ENCODE data around the gene MAP2K4. TPM values are rescaled to one million over a fixed set of nuclear protein-coding genes. Genes with fewer than 3 reads are reported as not detected.

The MAP2K4 gene
- total RNA-seq, 1 donor from 2014 or later: 30.2 TPM

DNA sequence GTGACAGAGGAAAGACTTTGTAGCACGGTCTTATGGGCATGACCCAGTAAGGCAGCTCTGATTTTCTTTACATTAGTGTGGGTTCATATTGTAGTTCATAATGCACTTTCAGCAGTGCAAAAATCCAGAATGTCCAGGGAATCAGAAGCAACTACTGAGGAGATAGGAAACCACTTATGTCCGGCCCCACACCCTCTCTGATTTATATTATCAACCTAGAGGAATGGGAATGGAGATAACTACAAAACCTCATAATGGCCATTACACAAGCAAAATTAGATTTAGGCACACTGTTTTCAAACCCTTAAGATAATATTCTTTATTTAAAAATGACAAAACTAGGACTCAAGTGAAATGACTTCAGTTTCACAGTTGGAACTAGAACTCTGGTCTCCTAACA, 7.9 kb downstream of the MAP2K4 start:
- intact Hi-C loops (cut with micrococcal nuclease): loop anchor here (10.0 kb wide), 1 partner anchor 86 kb away; no protein-coding TSS in a partner anchor
- ATAC-seq: no peak

DNA sequence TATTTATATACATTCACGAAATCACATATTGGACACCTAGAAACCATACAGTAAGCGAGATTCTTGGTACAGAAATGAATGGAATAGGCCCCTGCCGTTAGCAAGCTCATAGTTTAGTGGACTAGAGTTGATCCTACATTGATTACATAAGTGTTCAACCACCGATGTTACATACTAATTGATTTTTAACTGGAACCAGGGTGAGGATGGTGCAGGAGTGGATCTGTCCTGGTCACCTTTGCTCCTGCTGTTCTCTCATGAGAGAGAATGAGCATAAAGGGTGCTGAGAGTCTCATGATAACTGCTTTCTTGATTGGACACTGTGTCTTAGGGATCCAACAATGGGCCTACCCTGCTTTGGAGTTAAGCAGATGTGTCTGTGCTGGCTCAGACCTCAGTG, 13.9 kb downstream of the MAP2K4 start:
- no peak for ATAC-seq
- intact Hi-C loops (cut with micrococcal nuclease): no loop called here
- no peak for DNase-seq

More for the DNA sequence above, 7.9 kb downstream of the MAP2K4 start:
- DNase-seq: no peak

DNA sequence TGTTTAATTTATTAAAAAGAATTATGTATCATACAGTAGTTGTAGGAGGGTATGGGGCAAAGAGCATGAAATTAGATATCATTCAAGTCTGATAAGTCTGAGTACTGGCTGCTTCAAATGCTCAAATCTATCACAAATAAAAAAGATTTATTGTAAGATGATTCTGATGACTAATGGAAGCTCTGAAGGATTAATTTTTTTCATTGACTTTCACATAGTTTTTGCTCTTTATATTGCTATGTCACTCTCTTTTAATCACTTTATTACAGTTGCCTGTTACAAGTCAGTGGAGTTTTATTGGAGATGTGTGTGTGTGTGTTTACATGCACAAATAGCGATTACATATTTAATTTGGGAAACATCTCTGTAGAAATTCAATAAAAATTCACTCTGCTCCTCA, 15.0 kb downstream of the MAP2K4 start:
- intact Hi-C loops (cut with micrococcal nuclease): no loop called here
- no peak for DNase-seq
- no peak for ATAC-seq

GRCh38 chr17:12037970-12038369, 17.3 kb downstream of the MAP2K4 start:
- ATAC-seq (no peak), DNase-seq (no peak)
- intact Hi-C loops (cut with micrococcal nuclease): no loop called here

DNA sequence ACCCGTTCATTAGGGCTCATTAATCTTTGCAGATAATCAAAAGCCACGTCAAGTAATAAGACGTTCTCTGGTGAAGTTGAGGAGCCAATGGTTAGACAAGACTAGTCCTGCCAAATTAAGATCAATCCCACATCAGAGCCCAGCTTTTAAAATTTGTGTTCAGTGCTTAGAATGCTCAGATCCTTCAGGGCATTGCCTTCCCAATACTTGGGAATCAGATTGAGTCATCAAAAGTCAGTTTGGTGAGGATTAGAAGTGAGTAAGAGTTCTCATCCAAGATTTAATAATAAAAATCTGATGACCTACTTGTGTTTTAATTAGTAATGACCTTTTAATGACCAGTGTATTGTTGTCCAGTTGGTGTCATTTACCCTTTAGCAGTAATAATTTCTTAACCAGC, 19.8 kb downstream of the MAP2K4 start:
- no peak for DNase-seq
- no peak for ATAC-seq
- intact Hi-C loops (cut with micrococcal nuclease): no loop called here

DNA sequence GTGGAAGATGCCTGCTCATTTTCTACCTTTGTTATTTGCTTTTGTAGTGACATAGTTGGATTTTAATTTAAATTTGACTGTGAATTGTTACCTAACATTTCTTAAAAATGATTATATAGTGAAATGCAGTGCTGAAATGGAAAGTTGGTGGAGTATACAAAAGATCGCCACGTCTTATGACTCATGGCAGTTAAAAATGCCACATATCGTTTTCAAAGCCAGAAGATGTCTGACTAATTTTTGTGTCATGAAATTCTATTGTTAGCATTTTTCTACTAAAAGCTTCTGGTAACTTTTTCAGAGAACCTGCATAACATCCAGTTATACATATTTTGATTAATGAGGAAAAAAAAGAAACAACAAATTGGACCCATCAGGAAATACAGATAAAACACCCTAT, 20.6 kb downstream of the MAP2K4 start:
- DNase-seq (no peak), ATAC-seq (no peak)

GRCh38 chr17:12043702-12044101, 23.0 kb downstream of the MAP2K4 start:
- intact Hi-C loops (cut with micrococcal nuclease): no loop called here
- DNase-seq (no peak), ATAC-seq (no peak)

More for the DNA sequence above, 20.6 kb downstream of the MAP2K4 start:
- intact Hi-C loops (cut with micrococcal nuclease): no loop called here

DNA sequence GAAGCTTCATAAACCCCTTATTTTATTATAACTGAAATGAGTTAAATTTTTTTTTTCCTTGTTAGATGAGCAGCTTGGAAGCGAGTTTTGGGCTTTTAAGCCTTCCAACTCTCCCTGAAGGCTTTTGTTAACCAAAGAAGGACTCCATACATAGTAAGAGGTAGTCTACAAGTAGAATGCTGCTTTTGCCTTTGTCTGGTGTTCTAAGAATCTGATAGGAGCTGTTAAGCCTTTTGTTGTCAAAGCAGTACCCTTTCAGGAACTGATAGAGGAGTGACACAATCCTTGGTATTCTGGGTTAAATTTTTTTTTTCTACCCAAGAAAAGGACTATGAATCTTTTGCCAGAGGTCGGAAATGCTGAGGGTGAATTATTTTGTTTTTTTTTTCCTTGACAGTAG, 26.1 kb downstream of the MAP2K4 start:
- no peak for ATAC-seq
- no peak for DNase-seq
- intact Hi-C loops (cut with micrococcal nuclease): no loop called here

DNA sequence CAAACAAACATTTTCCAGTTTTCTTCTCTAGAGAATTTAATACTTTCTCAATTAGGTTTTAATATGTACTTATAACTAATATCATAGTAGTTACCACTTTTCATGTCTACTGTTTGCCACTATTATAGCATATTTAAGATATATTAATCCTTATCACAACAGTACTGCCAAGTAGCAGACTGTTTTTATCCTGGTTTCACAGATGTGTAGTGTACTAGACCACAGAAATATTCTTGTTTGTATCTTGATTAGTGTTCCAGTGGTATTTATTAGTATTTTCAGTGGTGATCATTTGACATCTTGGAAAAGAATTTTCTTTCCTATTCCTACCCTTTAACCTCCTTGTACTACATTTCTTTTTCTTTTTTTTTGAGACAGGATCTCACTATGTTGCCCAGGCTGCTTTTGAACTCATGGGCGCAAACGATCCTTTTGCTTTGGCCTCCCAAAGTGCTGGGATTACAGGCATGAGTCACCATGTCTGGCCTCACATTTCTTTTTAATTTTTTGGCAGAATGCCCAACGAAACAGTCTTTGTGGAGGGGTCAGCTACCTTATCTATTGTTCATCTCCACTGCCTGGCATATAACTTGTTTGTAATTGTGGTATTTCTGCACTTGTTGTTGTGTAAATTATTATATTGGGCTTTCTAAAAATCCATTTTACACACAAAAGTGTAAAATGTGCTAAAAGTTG, 27.2 kb downstream of the MAP2K4 start:
- intact Hi-C loops (cut with micrococcal nuclease): no loop called here
- DNase-seq: no peak
- ATAC-seq: no peak

DNA sequence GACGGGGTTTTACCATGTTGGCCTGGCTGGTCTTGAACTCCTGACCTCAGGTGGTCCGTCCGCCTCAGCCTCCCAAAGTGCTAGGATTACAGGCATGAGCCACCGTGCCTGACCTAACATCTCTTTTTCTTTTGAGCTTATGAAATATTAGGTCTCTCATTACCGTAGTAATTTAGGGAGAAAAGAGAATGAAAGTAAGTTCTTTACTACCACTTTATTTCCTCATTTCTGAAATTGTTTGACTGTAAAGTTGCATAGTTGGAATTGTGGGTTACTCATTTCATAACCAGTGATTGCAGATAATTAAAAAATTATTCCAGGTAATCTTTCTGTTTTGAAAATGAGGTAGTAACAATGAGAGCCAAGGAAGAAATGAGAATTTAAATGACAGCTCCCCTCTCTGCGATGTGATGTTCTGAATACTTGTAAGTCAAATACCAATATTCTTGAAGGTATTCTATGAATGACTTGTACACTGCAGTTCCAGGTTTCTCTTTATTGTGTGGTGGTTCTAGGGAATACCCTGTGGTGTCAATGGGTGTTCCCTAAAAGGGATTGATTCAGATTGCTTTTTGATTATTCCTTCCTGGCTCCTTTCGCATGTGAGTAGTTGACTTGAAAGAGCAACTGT, 28.3 kb downstream of the MAP2K4 start:
- no peak for ATAC-seq
- intact Hi-C loops (cut with micrococcal nuclease): no loop called here
- no peak for DNase-seq

- intact Hi-C loops (cut with micrococcal nuclease): no loop called here
- ATAC-seq (no peak), DNase-seq (no peak)
Observed at GRCh38 chr17:12050646-12051225, 30.1 kb downstream of the MAP2K4 start.

DNA sequence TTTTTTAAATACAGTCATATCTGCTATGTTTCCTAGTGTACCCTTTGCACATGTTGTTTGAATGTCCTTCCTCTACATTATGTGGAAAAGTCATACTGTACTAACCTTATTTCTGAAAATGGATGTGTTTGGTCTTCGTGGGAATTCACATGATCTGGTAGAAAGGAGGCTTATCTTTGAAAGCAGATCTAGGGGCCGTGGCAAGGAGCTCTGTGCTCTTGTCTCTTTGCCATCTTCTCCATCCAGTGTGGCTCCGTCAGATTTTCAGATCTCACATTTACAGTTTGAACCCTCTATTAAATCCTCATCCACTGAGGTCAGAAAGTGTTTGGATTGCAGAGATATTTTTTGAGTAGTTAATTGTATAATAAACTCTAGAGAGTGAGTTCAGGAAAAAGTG, 32.9 kb downstream of the MAP2K4 start:
- no peak for DNase-seq
- no peak for ATAC-seq
- intact Hi-C loops (cut with micrococcal nuclease): no loop called here

DNA sequence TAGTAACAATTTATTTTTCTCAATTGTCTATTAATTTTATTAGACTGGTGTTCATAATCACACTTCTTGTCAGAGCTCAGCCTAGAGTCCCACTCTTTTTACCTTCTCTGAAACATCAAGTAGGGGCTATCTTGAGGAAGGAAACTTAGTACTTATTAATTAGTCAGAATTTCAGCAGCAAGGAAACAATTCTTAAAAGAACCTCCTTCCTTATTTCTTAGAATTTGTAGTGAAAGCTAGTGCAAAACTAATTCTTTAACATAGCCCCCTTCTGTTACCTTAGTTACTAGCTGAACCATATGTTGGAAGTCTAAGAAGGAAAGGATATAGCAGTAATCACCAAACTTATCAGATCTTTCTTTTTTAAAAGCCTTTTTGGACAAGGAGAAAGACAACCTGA, 35.2 kb downstream of the MAP2K4 start:
- no peak for ATAC-seq
- intact Hi-C loops (cut with micrococcal nuclease): no loop called here
- no peak for DNase-seq

DNA sequence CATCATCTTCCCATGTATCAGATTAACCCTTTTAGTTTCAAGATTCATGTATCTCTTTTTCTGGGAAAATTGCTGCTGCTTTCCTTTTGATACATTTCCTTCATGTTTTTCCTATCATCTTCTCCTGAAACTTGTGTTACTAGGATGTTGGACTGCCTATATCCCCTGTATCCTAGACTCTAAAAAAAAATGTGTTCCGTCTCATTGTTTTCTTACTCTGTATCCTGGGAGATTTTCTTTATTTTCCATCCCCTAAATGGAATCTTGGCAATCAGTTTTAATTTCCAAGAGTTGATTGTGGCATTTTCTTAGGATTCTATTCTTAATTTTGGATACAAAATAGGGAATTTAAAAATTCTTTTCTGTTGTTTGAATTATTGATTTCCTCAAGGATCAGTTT, 36.8 kb downstream of the MAP2K4 start:
- intact Hi-C loops (cut with micrococcal nuclease): no loop called here
- ATAC-seq: no peak
- no peak for DNase-seq

DNA sequence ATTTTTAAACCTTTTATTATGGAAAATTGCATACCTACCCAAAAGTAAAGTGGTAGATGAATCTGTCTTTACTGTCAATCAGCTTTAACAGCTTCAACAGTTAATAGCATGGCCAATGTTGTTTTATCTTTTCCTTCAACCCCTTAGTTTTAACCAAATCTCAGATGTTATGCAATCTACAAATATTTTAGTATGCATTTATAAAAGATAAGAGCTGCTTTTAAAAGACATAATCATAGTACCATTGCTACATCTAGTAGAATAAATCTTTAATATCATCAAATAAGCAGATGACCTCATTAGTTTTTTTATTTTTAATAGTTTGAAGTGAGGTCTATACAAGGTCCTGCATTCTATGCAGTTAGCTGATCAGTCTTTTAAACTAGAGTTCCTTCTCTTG, 37.9 kb downstream of the MAP2K4 start:
- DNase-seq (no peak), ATAC-seq (no peak)
- intact Hi-C loops (cut with micrococcal nuclease): no loop called here

GRCh38 chr17:12062249-12062648, 41.6 kb downstream of the MAP2K4 start:
- DNase-seq: no peak
- ATAC-seq: no peak
- intact Hi-C loops (cut with micrococcal nuclease): no loop called here

DNA sequence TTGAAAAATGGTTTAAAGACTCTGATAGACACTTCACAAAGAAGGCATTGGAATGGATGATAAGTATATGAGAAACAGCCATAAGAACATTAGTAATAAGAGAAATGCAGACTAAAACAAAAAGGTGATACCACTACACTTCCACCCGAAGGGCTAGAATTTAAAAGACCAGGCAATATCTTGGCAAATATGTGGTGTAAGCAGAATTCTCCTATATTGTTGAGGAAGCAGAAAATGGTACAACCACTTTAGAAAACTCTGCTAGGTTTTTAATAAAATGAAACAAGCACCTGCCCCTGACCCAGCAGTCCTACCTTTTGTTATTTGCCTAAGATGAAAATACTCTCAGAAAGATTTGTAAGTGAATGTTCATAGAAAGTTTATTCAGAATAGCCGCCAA, 43.7 kb downstream of the MAP2K4 start:
- no peak for DNase-seq
- intact Hi-C loops (cut with micrococcal nuclease): no loop called here
- no peak for ATAC-seq

DNA sequence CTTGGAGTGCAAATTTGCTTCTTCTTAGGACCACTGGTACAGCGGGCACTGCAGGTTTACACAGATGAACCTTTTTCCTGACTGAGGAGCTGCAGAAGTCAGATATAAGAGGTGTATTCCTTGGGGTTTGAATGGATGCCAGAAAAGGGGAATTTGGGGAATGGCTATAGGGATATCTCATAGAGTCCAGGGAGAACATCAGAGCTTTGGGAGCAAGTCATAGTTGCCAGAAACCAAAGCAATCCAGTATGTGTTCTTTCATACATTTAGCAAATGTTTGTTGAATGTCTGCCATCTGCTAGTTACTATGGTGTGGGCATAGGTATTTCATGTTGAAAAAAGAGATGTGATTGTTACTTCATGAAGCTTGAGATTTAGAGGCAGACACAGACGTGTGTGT, 46.8 kb downstream of the MAP2K4 start:
- DNase-seq: no peak
- intact Hi-C loops (cut with micrococcal nuclease): no loop called here
- ATAC-seq: no peak

GRCh38 chr17:12068946-12069345, 48.3 kb downstream of the MAP2K4 start:
- DNase-seq: no peak
- intact Hi-C loops (cut with micrococcal nuclease): no loop called here
- no peak for ATAC-seq

DNA sequence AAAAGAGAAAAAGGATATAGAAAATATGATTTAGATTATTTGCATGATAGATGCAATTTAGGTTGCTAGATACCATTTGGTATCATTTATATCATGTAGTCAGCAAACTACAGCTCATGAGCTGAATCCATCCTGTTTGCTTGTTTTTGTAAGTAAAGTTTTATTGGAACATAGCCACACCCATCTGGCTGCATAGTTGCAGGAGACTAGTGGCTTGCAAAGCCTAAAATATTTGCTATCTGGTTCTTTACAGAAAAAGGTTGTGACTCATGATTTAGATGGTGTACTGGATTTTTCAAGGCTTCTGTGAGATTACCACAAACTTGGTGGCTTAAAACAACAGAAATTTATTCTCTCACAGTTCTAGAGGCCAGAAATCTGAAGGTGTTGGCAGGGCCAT, 49.9 kb downstream of the MAP2K4 start:
- intact Hi-C loops (cut with micrococcal nuclease): no loop called here
- ATAC-seq (no peak), DNase-seq (no peak)

DNA sequence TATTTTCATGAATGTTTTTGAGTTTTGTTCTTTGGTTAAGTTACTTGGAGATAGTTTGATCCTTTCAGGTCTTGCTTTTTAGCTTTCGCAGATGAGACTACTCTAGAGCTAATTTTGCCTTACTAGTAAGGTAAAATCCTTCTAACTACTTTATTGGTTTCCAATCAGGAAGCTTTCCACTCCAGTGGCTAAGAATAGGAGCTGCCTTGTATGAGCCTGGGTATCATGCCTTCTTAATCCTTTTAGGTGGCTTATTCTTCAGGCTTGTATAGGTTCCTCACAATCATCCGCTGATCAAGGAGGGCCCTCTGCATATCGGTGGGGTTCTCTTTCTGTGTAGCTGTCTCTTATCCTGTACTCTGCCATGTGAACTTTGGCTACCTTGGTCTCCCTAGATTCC, 53.7 kb downstream of the MAP2K4 start:
- intact Hi-C loops (cut with micrococcal nuclease): no loop called here
- ATAC-seq (no peak), DNase-seq (no peak)

Data from left ventricle myocardium superior (tissue), 1 donor.